OCI-LY3 (cell line): ENCODE data around the gene MTERF2.

ENCODE experiments used
- EZH2phosphoT487 ChIP-seq: fragments of 200-600 bp; shearing (Covaris generic); IDR thresholded peaks from 2 replicates; pipeline ENCODE4 v1.6.1; 2018; ENCODE audit warnings: antibody characterized with exemption, mixed run types, low read depth
- TF ChIP-seq, protein P1 (sequence below): fragments of 200-600, 300-600 bp; sonication (generic); IDR thresholded peaks from 2 replicates; pipeline ENCODE4 v1.5.1; 2014; ENCODE audit warnings: antibody characterized with exemption, low read length, low read depth

DNA sequence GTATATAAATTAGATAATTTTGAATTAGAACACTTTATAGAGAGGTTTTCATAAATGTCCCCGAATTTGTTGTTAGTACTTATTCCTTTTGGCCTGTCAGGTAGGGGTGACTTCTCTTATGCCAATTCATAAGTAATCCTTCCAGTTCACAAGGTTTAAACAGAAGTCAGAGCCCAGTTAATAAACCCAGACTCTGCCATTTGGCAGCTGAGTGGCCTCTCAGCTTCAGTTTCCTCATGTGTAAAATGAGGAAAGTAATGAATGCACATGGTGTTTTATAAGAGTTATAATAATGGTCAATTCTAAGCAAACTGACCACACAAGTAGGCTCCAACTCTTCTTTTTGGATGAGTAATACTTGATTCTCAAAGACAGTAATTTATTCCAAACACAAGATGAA, 10.3 kb downstream of the MTERF2 start:
- TF ChIP-seq, protein P1, sequence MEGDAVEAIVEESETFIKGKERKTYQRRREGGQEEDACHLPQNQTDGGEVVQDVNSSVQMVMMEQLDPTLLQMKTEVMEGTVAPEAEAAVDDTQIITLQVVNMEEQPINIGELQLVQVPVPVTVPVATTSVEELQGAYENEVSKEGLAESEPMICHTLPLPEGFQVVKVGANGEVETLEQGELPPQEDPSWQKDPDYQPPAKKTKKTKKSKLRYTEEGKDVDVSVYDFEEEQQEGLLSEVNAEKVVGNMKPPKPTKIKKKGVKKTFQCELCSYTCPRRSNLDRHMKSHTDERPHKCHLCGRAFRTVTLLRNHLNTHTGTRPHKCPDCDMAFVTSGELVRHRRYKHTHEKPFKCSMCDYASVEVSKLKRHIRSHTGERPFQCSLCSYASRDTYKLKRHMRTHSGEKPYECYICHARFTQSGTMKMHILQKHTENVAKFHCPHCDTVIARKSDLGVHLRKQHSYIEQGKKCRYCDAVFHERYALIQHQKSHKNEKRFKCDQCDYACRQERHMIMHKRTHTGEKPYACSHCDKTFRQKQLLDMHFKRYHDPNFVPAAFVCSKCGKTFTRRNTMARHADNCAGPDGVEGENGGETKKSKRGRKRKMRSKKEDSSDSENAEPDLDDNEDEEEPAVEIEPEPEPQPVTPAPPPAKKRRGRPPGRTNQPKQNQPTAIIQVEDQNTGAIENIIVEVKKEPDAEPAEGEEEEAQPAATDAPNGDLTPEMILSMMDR = no peak
- TF ChIP-seq EZH2phosphoT487 = no peak
